Adrenal gland (tissue), 5 donors: ENCODE results near the gene TFRC.

Experiments used
- CTCF ChIP-seq, 6 experiments: fragments of 450-650 bp in 4 of 6; fragments of 200-600 bp in 2 of 6; sonication (generic) in 1 of 6; IDR thresholded peaks; 1 replicate in 5 of 6; 2 replicates in 1 of 6; pipeline versions ENCODE4 v1.5.1 to v1.8.0; 2016 to 2021; ENCODE audit warnings: antibody characterized with exemption in 6 of 6, mild to moderate bottlenecking in 2 of 6, moderate library complexity in 1 of 6
- POLR2A ChIP-seq, 2 donors: fragments of 450-650 bp; IDR thresholded peaks; one replicate each; pipeline ENCODE4 v1.6.1; 2017; ENCODE audit warnings: antibody characterized with exemption in 2 of 2, mild to moderate bottlenecking in 2 of 2, moderate library complexity in 1 of 2
- donor health status: DM: no; HTN: no; CAD: no.

- TF ChIP-seq POLR2A (IDR thresholded peaks at IDR 0.05) (no peak), CTCF (IDR thresholded peaks at IDR 0.05) (no peak)
Measured at GRCh38 chr3:196087906-196088305, 6.0 kb upstream of the TFRC start.
